CD4-positive, CD25-positive, alpha-beta regulatory T cell (primary cell): Measurements from ENCODE around the gene SH3TC1. TPM values are rescaled to one million over a fixed set of nuclear protein-coding genes. Genes with fewer than 3 reads are reported as not detected.

Experiments
- ATAC-seq, 2 donors: fragments of 150-1000 bp; cut with Tn5 transposase; one replicate each; pipeline ENCODE4 v1.10.0; 2021; ENCODE audit warnings: low read depth in 2 of 2, moderate number of reproducible peaks in 2 of 2, moderate library complexity in 1 of 2
- DNase-seq, 3 donors: peaks; one replicate each; pipeline versions ENCODE4 v3.0.0 to v3.0.0-alpha.2; 2012 to 2022; ENCODE audit warnings: mixed read lengths in 1 of 3
- H3K27ac ChIP-seq: one replicate; pipeline ENCODE4 v1.7.0; 2013; ENCODE audit warnings: mild to moderate bottlenecking, low read length; ENCODE audit not compliant: insufficient read depth, poor library complexity, severe bottlenecking
- H3K27me3 ChIP-seq: one replicate; pipeline ENCODE4 v1.7.0; 2013; ENCODE audit warnings: low read length; ENCODE audit not compliant: control insufficient read depth, insufficient read depth
- H3K36me3 ChIP-seq: one replicate; pipeline ENCODE4 v1.7.0; 2013; ENCODE audit warnings: mild to moderate bottlenecking, low read length, moderate library complexity; ENCODE audit not compliant: control insufficient read depth, insufficient read depth
- H3K4me1 ChIP-seq: 2 replicates; pipeline ENCODE4 v1.7.0; 2013; ENCODE audit warnings: mild to moderate bottlenecking, low read length; ENCODE audit not compliant: insufficient read depth, control insufficient read depth, poor library complexity, severe bottlenecking
- H3K4me3 ChIP-seq: one replicate; pipeline ENCODE4 v1.7.0; 2013; ENCODE audit warnings: low read depth, mild to moderate bottlenecking, low read length, moderate library complexity
- H3K9me3 ChIP-seq, 2 experiments: 1 replicate in 1 of 2; 2 replicates in 1 of 2; pipeline ENCODE4 v1.7.0; 2013; ENCODE audit warnings: low read length in 2 of 2, mild to moderate bottlenecking in 1 of 2, moderate library complexity in 1 of 2; ENCODE audit not compliant: control insufficient read depth in 2 of 2
- H3K27ac Mint-ChIP-seq, 3 donors: one replicate each; pipeline ENCODE4 v1.8.0; 2020 to 2022; ENCODE audit warnings: mild to moderate bottlenecking in 3 of 3, mixed read lengths in 3 of 3, moderate library complexity in 2 of 3
- H3K27me3 Mint-ChIP-seq: one replicate; pipeline ENCODE4 v1.8.0; 2022; ENCODE audit warnings: mild to moderate bottlenecking, mixed read lengths
- H3K36me3 Mint-ChIP-seq: one replicate; pipeline ENCODE4 v1.8.0; 2020; ENCODE audit warnings: mixed read lengths
- H3K4me1 Mint-ChIP-seq, 4 donors: one replicate each; pipeline ENCODE4 v1.8.0; 2020 to 2022; ENCODE audit warnings: mixed read lengths in 4 of 4, mild to moderate bottlenecking in 1 of 4
- H3K4me3 Mint-ChIP-seq, 4 donors: one replicate each; pipeline ENCODE4 v1.8.0; 2020 to 2022; ENCODE audit warnings: mild to moderate bottlenecking in 4 of 4, mixed read lengths in 4 of 4, moderate library complexity in 3 of 4
- H3K9me3 Mint-ChIP-seq, 7 donors: one replicate each; pipeline ENCODE4 v1.8.0; 2020 to 2022; ENCODE audit warnings: mixed read lengths in 7 of 7, mild to moderate bottlenecking in 3 of 7, moderate library complexity in 2 of 7
- polyA plus RNA-seq, 4 donors: library from polyadenylated mRNA; unstranded; fragments of 300-500 nt; fragmentation: Illumina TruSeq; gene quantifications; one replicate each; pipeline ENCODE4 v1.2.3, GENCODE V29; 2021
- total RNA-seq: library from RNA; stranded (reverse); gene quantifications from one replicate; pipeline ENCODE4 v1.2.3, GENCODE V29; 2022

SH3TC1 gene
- total and polyA plus RNA-seq, 5 donors from 2014 or later = 10.6 to 125 (median 15.4) TPM

DNA sequence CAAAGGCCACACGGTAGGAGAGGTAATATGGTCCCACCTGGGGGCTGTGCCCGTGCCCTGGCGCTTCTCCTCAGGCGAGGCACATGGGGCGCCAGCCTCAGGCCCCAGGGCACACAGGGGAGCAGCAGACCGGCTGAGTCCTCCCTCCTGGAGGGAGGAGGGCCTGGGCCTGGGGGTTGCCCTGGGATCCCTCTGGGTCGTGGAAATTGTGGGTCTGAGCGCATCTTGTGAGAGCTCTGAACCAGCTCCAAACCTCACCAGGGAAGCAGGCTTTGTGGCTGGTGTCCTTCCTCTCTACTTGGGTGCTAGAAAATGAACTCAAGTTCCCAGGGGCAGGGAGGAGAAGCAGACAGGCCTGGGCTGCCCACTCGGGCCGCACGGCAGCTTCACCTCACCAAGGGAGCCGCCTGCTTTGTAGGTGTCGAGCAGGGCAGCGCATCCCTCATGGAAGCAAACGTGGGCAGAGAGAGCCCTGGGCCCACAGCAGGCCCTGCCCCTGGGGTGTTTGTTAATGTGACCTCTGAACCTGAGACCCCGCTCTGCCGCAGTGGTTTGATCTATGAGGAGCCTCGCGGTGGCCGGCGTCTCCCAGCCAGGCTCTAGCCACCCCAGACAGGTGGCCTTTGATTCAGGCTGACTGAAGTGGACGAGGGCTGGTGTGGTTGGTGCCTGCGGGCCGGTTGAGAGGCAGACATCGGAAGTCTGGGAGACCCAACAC, 81.2 kb downstream of the SH3TC1 start:
- Mint-ChIP-seq H3K36me3 (no peaks in the 10 kb centered on the region), H3K9me3 (no peaks in the 10 kb centered on the region), H3K27ac (no peak overlapping the region), H3K4me1 (peaks cover 0 to 2% (median 0%) of the 10 kb centered on the region in 4 donors), H3K4me3 (no peak overlapping the region), H3K27me3 (no peaks in the 10 kb centered on the region)
- Histone ChIP-seq H3K4me3 (no peak overlapping the region), H3K27ac (no peak overlapping the region), H3K9me3 (no peaks in the 10 kb centered on the region), H3K27me3 (no peaks in the 10 kb centered on the region), H3K36me3 (no peaks in the 10 kb centered on the region), H3K4me1 (no peaks in the 10 kb centered on the region)
- ATAC-seq (no peak), DNase-seq (no peak)

- H3K4me1 ChIP-seq = no peaks in the 10 kb centered on the region
- H3K27ac ChIP-seq = no peak overlapping the region
- H3K4me3 Mint-ChIP-seq = no peak overlapping the region
- ATAC-seq = no peak
- no peaks in the 10 kb centered on the region for H3K36me3 Mint-ChIP-seq
- H3K27me3 ChIP-seq = no peaks in the 10 kb centered on the region
- no peaks in the 10 kb centered on the region for H3K9me3 ChIP-seq
- H3K4me3 ChIP-seq = no peak overlapping the region
- H3K27ac Mint-ChIP-seq = no peak overlapping the region
- H3K36me3 ChIP-seq = no peaks in the 10 kb centered on the region
- no peaks in the 10 kb centered on the region for H3K9me3 Mint-ChIP-seq
- H3K27me3 Mint-ChIP-seq = no peaks in the 10 kb centered on the region
- DNase-seq = no peak
- H3K4me1 Mint-ChIP-seq = peaks cover 0 to 2% (median 0%) of the 10 kb centered on the region in 4 donors
Measured at GRCh38 chr4:8280876-8281440, 81.9 kb downstream of the SH3TC1 start.

- peaks cover 0 to 2% (median 0%) of the 10 kb centered on the region in 4 donors for H3K4me1 Mint-ChIP-seq
- no peaks in the 10 kb centered on the region for H3K9me3 Mint-ChIP-seq
- DNase-seq = no peak
- H3K27me3 Mint-ChIP-seq = no peaks in the 10 kb centered on the region
- Histone ChIP-seq H3K27ac (no peak overlapping the region), H3K4me3 (no peak overlapping the region), H3K9me3 (no peaks in the 10 kb centered on the region), H3K4me1 (no peaks in the 10 kb centered on the region), H3K36me3 (no peaks in the 10 kb centered on the region), H3K27me3 (no peaks in the 10 kb centered on the region)
- H3K36me3 Mint-ChIP-seq = no peaks in the 10 kb centered on the region
- no peak overlapping the region for H3K27ac Mint-ChIP-seq
- ATAC-seq = no peak
- no peak overlapping the region for H3K4me3 Mint-ChIP-seq
Measured at GRCh38 chr4:8281519-8282133, 82.5 kb downstream of the SH3TC1 start.

GRCh38 chr4:8282134-8282641, 83.1 kb downstream of the SH3TC1 start:
- Mint-ChIP-seq H3K27me3 (no peaks in the 10 kb centered on the region), H3K4me1 (peaks cover 0 to 2% (median 0%) of the 10 kb centered on the region in 4 donors), H3K4me3 (no peak overlapping the region), H3K36me3 (no peaks in the 10 kb centered on the region), H3K27ac (no peak overlapping the region), H3K9me3 (no peaks in the 10 kb centered on the region)
- Histone ChIP-seq H3K4me3 (no peak overlapping the region), H3K9me3 (no peaks in the 10 kb centered on the region), H3K27ac (no peak overlapping the region), H3K4me1 (no peaks in the 10 kb centered on the region), H3K27me3 (no peaks in the 10 kb centered on the region), H3K36me3 (no peaks in the 10 kb centered on the region)
- ATAC-seq (no peak), DNase-seq (no peak)

DNA sequence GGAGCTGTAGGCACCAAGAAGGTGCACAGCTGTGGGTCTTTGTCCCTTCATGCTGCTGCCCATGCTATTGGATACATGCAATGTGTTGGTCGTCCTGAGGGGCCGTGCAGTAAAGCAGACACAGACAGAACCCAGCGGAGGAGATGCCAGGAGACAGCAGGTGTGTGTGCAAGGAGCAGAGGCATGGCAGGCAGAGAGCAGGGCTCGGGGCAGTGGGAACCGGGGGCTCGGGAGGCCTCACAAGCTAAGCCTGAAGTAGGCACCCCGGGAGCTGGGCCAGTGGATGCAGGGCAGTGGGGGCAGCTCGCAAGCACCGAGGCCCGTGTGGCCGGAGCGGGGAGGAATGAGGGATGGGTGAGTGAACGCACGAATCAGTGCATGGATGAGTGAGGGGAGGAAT, 83.7 kb downstream of the SH3TC1 start:
- Histone ChIP-seq H3K4me1 (no peaks in the 10 kb centered on the region), H3K9me3 (no peaks in the 10 kb centered on the region), H3K27ac (no peak overlapping the region), H3K36me3 (no peaks in the 10 kb centered on the region), H3K4me3 (no peak overlapping the region), H3K27me3 (no peaks in the 10 kb centered on the region)
- DNase-seq (no peak), ATAC-seq (no peak)
- Mint-ChIP-seq H3K4me1 (peaks cover 0 to 2% (median 0%) of the 10 kb centered on the region in 4 donors), H3K4me3 (no peak overlapping the region), H3K9me3 (no peaks in the 10 kb centered on the region), H3K36me3 (no peaks in the 10 kb centered on the region), H3K27me3 (no peaks in the 10 kb centered on the region), H3K27ac (peak overlapping the region in 1 of 3 donors; percentile 27)

DNA sequence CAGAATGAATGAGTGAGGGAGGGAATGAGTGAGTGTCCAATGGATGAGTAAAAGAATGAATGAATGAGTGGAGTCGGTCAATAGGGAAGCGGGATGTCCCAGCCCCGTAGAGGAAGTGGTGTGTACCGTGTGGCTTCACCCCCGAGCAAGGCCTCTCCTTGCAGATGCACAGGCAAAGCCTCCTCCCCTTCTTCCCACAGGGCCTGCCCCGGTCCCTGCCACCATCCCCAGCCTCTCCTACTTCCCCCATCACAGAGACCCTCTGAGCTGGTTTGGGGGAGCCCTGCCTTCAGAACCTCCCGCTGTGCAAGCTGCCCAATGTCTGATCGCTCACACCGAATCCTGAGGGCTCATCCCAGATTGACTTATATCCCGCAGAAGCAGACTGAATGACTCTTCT, 84.1 kb downstream of the SH3TC1 start:
- Mint-ChIP-seq H3K4me1 (peaks cover 0 to 2% (median 0%) of the 10 kb centered on the region in 4 donors), H3K27ac (peak overlapping the region in 1 of 3 donors; percentile 27), H3K9me3 (no peaks in the 10 kb centered on the region), H3K27me3 (no peaks in the 10 kb centered on the region), H3K4me3 (no peak overlapping the region), H3K36me3 (no peaks in the 10 kb centered on the region)
- no peak overlapping the region for H3K27ac ChIP-seq
- no peaks in the 10 kb centered on the region for H3K36me3 ChIP-seq
- H3K4me3 ChIP-seq = no peak overlapping the region
- no peak for ATAC-seq
- no peak for DNase-seq
- no peaks in the 10 kb centered on the region for H3K9me3 ChIP-seq
- no peaks in the 10 kb centered on the region for H3K4me1 ChIP-seq
- H3K27me3 ChIP-seq = no peaks in the 10 kb centered on the region

DNA sequence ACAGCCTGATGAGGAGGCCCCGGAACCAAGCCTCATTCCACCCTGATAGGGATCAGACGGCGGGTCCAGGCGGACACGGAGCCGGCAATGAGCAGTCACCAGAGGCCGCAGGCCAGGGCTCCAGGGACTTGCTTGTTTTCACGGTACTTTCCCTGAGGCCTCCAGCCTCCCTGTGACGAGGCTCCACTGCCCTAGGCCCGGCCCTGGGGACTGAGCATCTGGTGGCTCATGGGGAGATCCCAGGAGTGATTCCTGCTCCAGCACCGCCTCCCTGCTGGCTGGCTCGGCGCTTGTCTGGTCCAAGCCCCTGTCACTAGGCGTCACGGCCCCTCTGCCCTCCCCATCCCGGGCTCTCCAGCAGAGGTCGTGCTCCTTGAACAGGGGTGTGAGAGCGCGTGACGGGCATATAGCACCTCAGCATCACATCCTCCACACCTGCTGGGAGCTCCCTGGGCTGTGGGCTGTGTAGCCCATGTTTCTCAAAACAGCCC, 84.6 kb downstream of the SH3TC1 start:
- no peaks in the 10 kb centered on the region for H3K9me3 ChIP-seq
- Mint-ChIP-seq H3K4me3 (no peak overlapping the region), H3K9me3 (no peaks in the 10 kb centered on the region), H3K27ac (no peak overlapping the region), H3K36me3 (no peaks in the 10 kb centered on the region), H3K27me3 (no peaks in the 10 kb centered on the region), H3K4me1 (peaks cover 0 to 2% (median 0%) of the 10 kb centered on the region in 4 donors)
- no peak overlapping the region for H3K4me3 ChIP-seq
- no peak overlapping the region for H3K27ac ChIP-seq
- no peak for DNase-seq
- no peak for ATAC-seq
- H3K27me3 ChIP-seq = no peaks in the 10 kb centered on the region
- H3K4me1 ChIP-seq = no peaks in the 10 kb centered on the region
- no peaks in the 10 kb centered on the region for H3K36me3 ChIP-seq
